A204.1 (cell line): ENCODE results near the gene JARID2.

Source experiments
- FAIRE-seq: peaks from 2 replicates; lab custom pipeline; 2012; peaks lifted over from hg19 to GRCh38; lab: Jason Lieb, UNC

JARID2 gene

GRCh38 chr6:15510536-15511247 is 264.8 kb downstream of the JARID2 start:
- no peak for FAIRE-seq

GRCh38 chr6:15511248-15512125 is 265.6 kb downstream of the JARID2 start:
- no peak for FAIRE-seq

GRCh38 chr6:15512126-15512525 is 266.3 kb downstream of the JARID2 start:
- FAIRE-seq, result no peak

GRCh38 chr6:15512721-15513120 is 266.9 kb downstream of the JARID2 start:
- FAIRE-seq, result no peak

GRCh38 chr6:15513131-15513771 is 267.4 kb downstream of the JARID2 start:
- no peak for FAIRE-seq

GRCh38 chr6:15513801-15514711 is 268.2 kb downstream of the JARID2 start:
- no peak for FAIRE-seq

GRCh38 chr6:15515226-15515625 is 269.4 kb downstream of the JARID2 start:
- FAIRE-seq, result no peak

GRCh38 chr6:15515660-15516375 is 269.9 kb downstream of the JARID2 start:
- FAIRE-seq, result no peak

- no peak for FAIRE-seq
Measured at GRCh38 chr6:15516378-15516777, 270.5 kb downstream of the JARID2 start.

GRCh38 chr6:15516923-15517560 is 271.2 kb downstream of the JARID2 start:
- FAIRE-seq, result no peak

GRCh38 chr6:15517600-15517999 is 271.7 kb downstream of the JARID2 start:
- no peak for FAIRE-seq

GRCh38 chr6:15518057-15518456 is 272.2 kb downstream of the JARID2 start:
- no peak for FAIRE-seq

GRCh38 chr6:15518878-15519277 is 273.0 kb downstream of the JARID2 start:
- FAIRE-seq, result no peak

GRCh38 chr6:15519681-15520080 is 273.8 kb downstream of the JARID2 start:
- no peak for FAIRE-seq

GRCh38 chr6:15520626-15521203 is 274.8 kb downstream of the JARID2 start:
- no peak for FAIRE-seq

- no peak for FAIRE-seq
Measured at GRCh38 chr6:15521582-15521981, 275.7 kb downstream of the JARID2 start.

- no peak for FAIRE-seq
Measured at GRCh38 chr6:15522026-15522425, 276.2 kb downstream of the JARID2 start.

GRCh38 chr6:15522427-15522826 is 276.6 kb downstream of the JARID2 start:
- FAIRE-seq, result no peak

GRCh38 chr6:15522856-15523529 is 277.1 kb downstream of the JARID2 start:
- FAIRE-seq, result no peak
